Endothelial cell of umbilical vein (primary cell): Measurements from ENCODE around the gene RILPL1.
A peak's percentile ranks its signal among the peaks of the same experiment; 100 is the strongest.

Experiments
- EZH2 ChIP-seq: IDR thresholded peaks from 2 replicates; pipeline ENCODE4 v1.6.1; 2012; ENCODE audit warnings: borderline replicate concordance, low read depth, mild to moderate bottlenecking, moderate library complexity, low read length, inconsistent platforms; ENCODE audit not compliant: severe bottlenecking
- FOS ChIP-seq: IDR thresholded peaks from 2 replicates; pipeline ENCODE4 v1.6.1; 2011; ENCODE audit warnings: mild to moderate bottlenecking, low read length, moderate library complexity, borderline replicate concordance; ENCODE audit not compliant: insufficient read depth
- MAX ChIP-seq: IDR thresholded peaks from 2 replicates; pipeline ENCODE4 v1.6.1; 2011; ENCODE audit not compliant: insufficient read depth, insufficient read length
- MYC ChIP-seq: IDR thresholded peaks from one replicate; pipeline ENCODE4 v1.6.1; 2011; ENCODE audit warnings: mild to moderate bottlenecking, low read depth, low read length
- POLR2A ChIP-seq: IDR thresholded peaks from 2 replicates; pipeline ENCODE4 v1.6.1; 2012; ENCODE audit warnings: low read depth, mild to moderate bottlenecking, control low read depth, low read length
- POLR2AphosphoS5 ChIP-seq: IDR thresholded peaks from 2 replicates; pipeline ENCODE4 v1.6.1; 2012; ENCODE audit warnings: low read depth, mild to moderate bottlenecking, control low read depth, low read length, moderate library complexity; ENCODE audit not compliant: insufficient read depth
- TF ChIP-seq, protein P1 (sequence below), 2 donors: IDR thresholded peaks; 1 replicate in 1 of 2; 2 replicates in 1 of 2; pipeline ENCODE4 v1.5.1; 2011; ENCODE audit warnings: low read length in 2 of 2, mild to moderate bottlenecking in 2 of 2, moderate library complexity in 2 of 2, control low read depth in 1 of 2, inconsistent platforms in 1 of 2, low read depth in 1 of 2; ENCODE audit not compliant: insufficient read depth in 1 of 2; ENCODE audit errors: extremely low read depth in 1 of 2

GRCh38 chr12:123436017-123436964 lies 97.2 kb downstream of the RILPL1 start, which contains the start of gene RILPL2:
- TF ChIP-seq, protein P1, sequence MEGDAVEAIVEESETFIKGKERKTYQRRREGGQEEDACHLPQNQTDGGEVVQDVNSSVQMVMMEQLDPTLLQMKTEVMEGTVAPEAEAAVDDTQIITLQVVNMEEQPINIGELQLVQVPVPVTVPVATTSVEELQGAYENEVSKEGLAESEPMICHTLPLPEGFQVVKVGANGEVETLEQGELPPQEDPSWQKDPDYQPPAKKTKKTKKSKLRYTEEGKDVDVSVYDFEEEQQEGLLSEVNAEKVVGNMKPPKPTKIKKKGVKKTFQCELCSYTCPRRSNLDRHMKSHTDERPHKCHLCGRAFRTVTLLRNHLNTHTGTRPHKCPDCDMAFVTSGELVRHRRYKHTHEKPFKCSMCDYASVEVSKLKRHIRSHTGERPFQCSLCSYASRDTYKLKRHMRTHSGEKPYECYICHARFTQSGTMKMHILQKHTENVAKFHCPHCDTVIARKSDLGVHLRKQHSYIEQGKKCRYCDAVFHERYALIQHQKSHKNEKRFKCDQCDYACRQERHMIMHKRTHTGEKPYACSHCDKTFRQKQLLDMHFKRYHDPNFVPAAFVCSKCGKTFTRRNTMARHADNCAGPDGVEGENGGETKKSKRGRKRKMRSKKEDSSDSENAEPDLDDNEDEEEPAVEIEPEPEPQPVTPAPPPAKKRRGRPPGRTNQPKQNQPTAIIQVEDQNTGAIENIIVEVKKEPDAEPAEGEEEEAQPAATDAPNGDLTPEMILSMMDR (IDR thresholded peaks at IDR 0.05; ENCODE audit: extremely low read depth in 1 of 2, insufficient read depth in 1 of 2, low read depth in 1 of 2, low read length in 2 of 2) = no peak
- no peak for TF ChIP-seq MYC
- no peak for TF ChIP-seq MAX
- TF ChIP-seq POLR2AphosphoS5 = peak; percentile 33
- TF ChIP-seq POLR2A = no peak
- no peak for TF ChIP-seq EZH2
- TF ChIP-seq FOS = no peak
